ENCODE results near the gene AMN1. TPM values are rescaled to one million over a fixed set of nuclear protein-coding genes. Genes with fewer than 3 reads are reported as not detected.

Gene AMN1
- total RNA-seq, 1 donor from 2014 or later: 3.9 TPM

DNA sequence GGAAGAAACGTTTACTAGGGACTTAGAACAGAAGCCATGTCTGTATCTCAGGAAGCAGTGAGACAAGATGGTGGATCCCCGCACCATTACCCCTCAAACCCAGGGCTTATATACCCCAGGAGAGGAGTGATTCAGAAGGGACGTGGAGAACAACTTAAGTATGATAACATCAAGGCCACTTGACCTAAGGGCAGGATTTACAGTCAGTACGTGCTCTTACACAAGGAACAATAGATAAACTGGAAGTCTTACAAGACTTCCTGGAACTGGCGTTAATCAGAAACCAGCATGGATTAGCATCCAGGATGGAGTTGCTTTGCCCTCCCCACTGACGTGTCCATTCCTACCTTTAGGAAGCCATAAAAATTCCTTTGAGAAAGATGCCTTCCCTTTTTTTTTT is 77.9 kb downstream of the AMN1 start:
- no peaks in the 10 kb centered on the region for H4K20me1 ChIP-seq (ENCODE audit: insufficient read depth, low read length)
- no peak overlapping the region for H2AFZ ChIP-seq (ENCODE audit: low read depth, low read length)
- no peaks in the 10 kb centered on the region for H3K9me3 Mint-ChIP-seq (ENCODE audit: unreplicated experiment)
- H3K36me3 ChIP-seq (ENCODE audit: insufficient read depth, low read length): no peaks in the 10 kb centered on the region
- no peak for FAIRE-seq
- H3K9me3 ChIP-seq (ENCODE audit: insufficient read depth, low read depth, low read length): no peaks in the 10 kb centered on the region
- H3K4me2 ChIP-seq (ENCODE audit: low read length): no peak overlapping the region
- no peaks in the 10 kb centered on the region for H3K4me1 ChIP-seq (ENCODE audit: insufficient read depth, low read length)
- no peak overlapping the region for H3K9ac ChIP-seq (ENCODE audit: low read length)
- H3K4me1 Mint-ChIP-seq (ENCODE audit: low read depth, unreplicated experiment): peaks cover 1% of the 10 kb centered on the region
- no peak overlapping the region for H3K27ac ChIP-seq (ENCODE audit: low read depth, low read length)
- H3K79me2 ChIP-seq (ENCODE audit: insufficient read depth, low read length): no peaks in the 10 kb centered on the region
- no peaks in the 10 kb centered on the region for H3K27me3 ChIP-seq (ENCODE audit: insufficient read depth, low read length)
- H3K4me3 ChIP-seq (ENCODE audit: insufficient read depth, low read depth, low read length): no peak overlapping the region
- H3K36me3 Mint-ChIP-seq (ENCODE audit: low read depth, unreplicated experiment): no peaks in the 10 kb centered on the region
- no peak for DNase-seq (ENCODE audit: low read depth)
- H3K4me3 Mint-ChIP-seq (ENCODE audit: unreplicated experiment): no peak overlapping the region
- H3K27ac Mint-ChIP-seq (ENCODE audit: unreplicated experiment): no peak overlapping the region
- no peaks in the 10 kb centered on the region for H3K27me3 Mint-ChIP-seq (ENCODE audit: low read depth, unreplicated experiment)
- no peak for TF ChIP-seq EZH2 (IDR thresholded peaks at IDR 0.05; ENCODE audit: insufficient read depth, low read length)
- TF ChIP-seq, protein P1, sequence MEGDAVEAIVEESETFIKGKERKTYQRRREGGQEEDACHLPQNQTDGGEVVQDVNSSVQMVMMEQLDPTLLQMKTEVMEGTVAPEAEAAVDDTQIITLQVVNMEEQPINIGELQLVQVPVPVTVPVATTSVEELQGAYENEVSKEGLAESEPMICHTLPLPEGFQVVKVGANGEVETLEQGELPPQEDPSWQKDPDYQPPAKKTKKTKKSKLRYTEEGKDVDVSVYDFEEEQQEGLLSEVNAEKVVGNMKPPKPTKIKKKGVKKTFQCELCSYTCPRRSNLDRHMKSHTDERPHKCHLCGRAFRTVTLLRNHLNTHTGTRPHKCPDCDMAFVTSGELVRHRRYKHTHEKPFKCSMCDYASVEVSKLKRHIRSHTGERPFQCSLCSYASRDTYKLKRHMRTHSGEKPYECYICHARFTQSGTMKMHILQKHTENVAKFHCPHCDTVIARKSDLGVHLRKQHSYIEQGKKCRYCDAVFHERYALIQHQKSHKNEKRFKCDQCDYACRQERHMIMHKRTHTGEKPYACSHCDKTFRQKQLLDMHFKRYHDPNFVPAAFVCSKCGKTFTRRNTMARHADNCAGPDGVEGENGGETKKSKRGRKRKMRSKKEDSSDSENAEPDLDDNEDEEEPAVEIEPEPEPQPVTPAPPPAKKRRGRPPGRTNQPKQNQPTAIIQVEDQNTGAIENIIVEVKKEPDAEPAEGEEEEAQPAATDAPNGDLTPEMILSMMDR (IDR thresholded peaks at IDR 0.05; ENCODE audit: insufficient read depth, low read depth, low read length): no peak

DNA sequence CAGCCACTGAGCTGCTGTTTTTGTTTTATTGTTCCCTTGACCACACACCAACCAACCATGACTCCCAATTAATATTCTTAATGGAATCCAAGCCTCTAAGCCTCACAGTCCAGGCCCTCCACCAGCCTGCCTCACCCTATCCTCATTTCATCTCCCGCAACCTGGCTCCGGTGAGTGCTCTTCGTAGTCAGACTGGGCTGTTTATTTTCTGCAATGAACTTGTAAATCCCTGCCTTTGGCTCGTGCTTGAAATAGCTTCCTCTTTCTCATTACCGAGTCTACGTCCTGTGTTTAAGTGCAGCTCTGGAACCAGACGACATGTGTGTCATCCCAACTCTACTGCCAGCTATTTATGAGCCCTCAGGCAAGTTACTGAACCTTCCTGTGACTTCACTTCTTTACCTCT is 81.7 kb downstream of the AMN1 start:
- H3K79me2 ChIP-seq (ENCODE audit: insufficient read depth, low read length): no peaks in the 10 kb centered on the region
- H3K36me3 ChIP-seq (ENCODE audit: insufficient read depth, low read length): no peaks in the 10 kb centered on the region
- Mint-ChIP-seq H3K27ac (ENCODE audit: unreplicated experiment) (no peak overlapping the region), H3K4me1 (ENCODE audit: low read depth, unreplicated experiment) (peaks cover 3% of the 10 kb centered on the region), H3K36me3 (ENCODE audit: low read depth, unreplicated experiment) (no peaks in the 10 kb centered on the region), H3K4me3 (ENCODE audit: unreplicated experiment) (no peak overlapping the region), H3K9me3 (ENCODE audit: unreplicated experiment) (no peaks in the 10 kb centered on the region), H3K27me3 (ENCODE audit: low read depth, unreplicated experiment) (no peaks in the 10 kb centered on the region)
- H4K20me1 ChIP-seq (ENCODE audit: insufficient read depth, low read length): no peaks in the 10 kb centered on the region
- H3K4me2 ChIP-seq (ENCODE audit: low read length): no peak overlapping the region
- no peak overlapping the region for H3K27ac ChIP-seq (ENCODE audit: low read depth, low read length)
- no peak for FAIRE-seq
- no peak overlapping the region for H3K4me3 ChIP-seq (ENCODE audit: insufficient read depth, low read depth, low read length)
- H3K27me3 ChIP-seq (ENCODE audit: insufficient read depth, low read length): no peaks in the 10 kb centered on the region
- H2AFZ ChIP-seq (ENCODE audit: low read depth, low read length): peak overlapping the region; percentile 5
- DNase-seq (ENCODE audit: low read depth): no peak
- no peaks in the 10 kb centered on the region for H3K4me1 ChIP-seq (ENCODE audit: insufficient read depth, low read length)
- TF ChIP-seq, protein P1 (IDR thresholded peaks at IDR 0.05; ENCODE audit: insufficient read depth, low read depth, low read length): no peak
- no peak for TF ChIP-seq EZH2 (IDR thresholded peaks at IDR 0.05; ENCODE audit: insufficient read depth, low read length)
- no peaks in the 10 kb centered on the region for H3K9me3 ChIP-seq (ENCODE audit: insufficient read depth, low read depth, low read length)
- no peak overlapping the region for H3K9ac ChIP-seq (ENCODE audit: low read length)

DNA sequence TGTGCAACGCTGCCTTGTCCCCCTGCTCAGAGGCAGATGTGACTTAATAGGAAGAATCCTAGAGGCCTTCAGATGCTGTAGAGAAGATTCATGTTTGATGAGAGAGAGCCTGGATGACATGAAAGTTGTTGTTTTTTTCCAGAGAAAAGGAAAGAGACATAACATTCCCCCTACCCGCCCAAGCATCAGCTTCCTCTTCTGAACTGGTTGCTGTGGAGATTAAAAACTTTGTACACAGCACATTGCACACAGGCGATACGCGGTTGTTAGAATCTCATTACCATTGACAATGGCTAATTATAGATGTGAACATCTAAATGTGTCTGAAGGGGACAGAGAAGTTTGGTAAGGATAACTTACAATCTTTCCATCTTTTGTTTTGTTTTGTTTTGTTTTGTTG is 82.9 kb downstream of the AMN1 start:
- Histone ChIP-seq H2AFZ (ENCODE audit: low read depth, low read length) (no peak overlapping the region), H3K4me3 (ENCODE audit: insufficient read depth, low read depth, low read length) (no peak overlapping the region), H3K9me3 (ENCODE audit: insufficient read depth, low read depth, low read length) (no peaks in the 10 kb centered on the region), H3K4me2 (ENCODE audit: low read length) (no peak overlapping the region), H3K9ac (ENCODE audit: low read length) (no peak overlapping the region), H3K79me2 (ENCODE audit: insufficient read depth, low read length) (no peaks in the 10 kb centered on the region), H3K36me3 (ENCODE audit: insufficient read depth, low read length) (no peaks in the 10 kb centered on the region), H3K4me1 (ENCODE audit: insufficient read depth, low read length) (no peaks in the 10 kb centered on the region), H4K20me1 (ENCODE audit: insufficient read depth, low read length) (no peaks in the 10 kb centered on the region), H3K27ac (ENCODE audit: low read depth, low read length) (no peak overlapping the region), H3K27me3 (ENCODE audit: insufficient read depth, low read length) (no peaks in the 10 kb centered on the region)
- H3K4me1 Mint-ChIP-seq (ENCODE audit: low read depth, unreplicated experiment): peaks cover 3% of the 10 kb centered on the region
- H3K27ac Mint-ChIP-seq (ENCODE audit: unreplicated experiment): no peak overlapping the region
- DNase-seq (ENCODE audit: low read depth) (no peak), FAIRE-seq (no peak)
- no peak overlapping the region for H3K4me3 Mint-ChIP-seq (ENCODE audit: unreplicated experiment)
- TF ChIP-seq EZH2 (IDR thresholded peaks at IDR 0.05; ENCODE audit: insufficient read depth, low read length): no peak
- TF ChIP-seq, protein P1 (IDR thresholded peaks at IDR 0.05; ENCODE audit: insufficient read depth, low read depth, low read length): no peak
- no peaks in the 10 kb centered on the region for H3K9me3 Mint-ChIP-seq (ENCODE audit: unreplicated experiment)
- H3K36me3 Mint-ChIP-seq (ENCODE audit: low read depth, unreplicated experiment): no peaks in the 10 kb centered on the region
- no peaks in the 10 kb centered on the region for H3K27me3 Mint-ChIP-seq (ENCODE audit: low read depth, unreplicated experiment)
